GM23248 (cell line): ENCODE measurements around the gene DHRS7B. TPM values are rescaled to one million over a fixed set of nuclear protein-coding genes. Genes with fewer than 3 reads are reported as not detected.
"Not testable (repeated sequence)": the region's sequence is repeated elsewhere in the genome, so short reads cannot be mapped to it uniquely, and the experiment has no call there.

Experiments used
- DNase-seq: peaks from one replicate; pipeline ENCODE4 v3.0.0-alpha.2; 2015
- H2AFZ ChIP-seq: fragments of 200-600 bp; sonication (generic); 2 replicates; pipeline ENCODE4 v1.6.1; 2016; ENCODE audit warnings: antibody characterized with exemption
- H3F3A ChIP-seq: fragments of 200-600 bp; sonication (generic); 2 replicates; pipeline ENCODE4 v1.6.1; 2016; ENCODE audit warnings: mild to moderate bottlenecking, antibody characterized with exemption, mixed run types; ENCODE audit not compliant: insufficient read depth
- H3K27ac ChIP-seq: fragments of 200-600 bp; sonication (generic); 2 replicates; pipeline ENCODE4 v1.5.1; 2016; ENCODE audit warnings: mild to moderate bottlenecking
- H3K27me3 ChIP-seq: fragments of 200-600 bp; sonication (generic); replicated peaks from 2 replicates; pipeline ENCODE4 v1.6.1; 2016; ENCODE audit warnings: mild to moderate bottlenecking; ENCODE audit not compliant: insufficient read depth
- H3K36me3 ChIP-seq: fragments of 200-600 bp; sonication (generic); 2 replicates; pipeline ENCODE4 v1.6.1; 2016; ENCODE audit warnings: low read depth, mild to moderate bottlenecking
- H3K4me1 ChIP-seq: fragments of 200-600 bp; sonication (generic); 2 replicates; pipeline ENCODE4 v1.6.1; 2016; ENCODE audit warnings: mild to moderate bottlenecking; ENCODE audit not compliant: insufficient read depth
- H3K4me2 ChIP-seq: fragments of 200-600 bp; sonication (generic); one replicate; pipeline ENCODE4 v1.6.1; 2016; ENCODE audit warnings: mild to moderate bottlenecking; ENCODE audit not compliant: unreplicated experiment
- H3K4me3 ChIP-seq: fragments of 200-600 bp; sonication (generic); 2 replicates; pipeline ENCODE4 v1.5.1; 2016; ENCODE audit warnings: mild to moderate bottlenecking
- H3K79me2 ChIP-seq: fragments of 200-600 bp; sonication (generic); 2 replicates; pipeline ENCODE4 v1.6.1; 2016; ENCODE audit warnings: mild to moderate bottlenecking; ENCODE audit not compliant: insufficient read depth
- H3K9ac ChIP-seq: fragments of 200-600 bp; sonication (generic); 2 replicates; pipeline ENCODE4 v1.6.1; 2016; ENCODE audit warnings: mild to moderate bottlenecking
- H3K9me2 ChIP-seq: fragments of 200-600 bp; sonication (generic); 2 replicates; pipeline ENCODE4 v1.6.1; 2016; ENCODE audit warnings: mixed run types, mild to moderate bottlenecking, moderate library complexity; ENCODE audit not compliant: insufficient read depth
- H3K9me3 ChIP-seq: fragments of 200-600 bp; sonication (generic); one replicate; pipeline ENCODE4 v1.6.1; 2017; ENCODE audit warnings: low read depth
- H4K20me1 ChIP-seq: fragments of 200-600 bp; sonication (generic); 2 replicates; pipeline ENCODE4 v1.6.0; 2016; ENCODE audit not compliant: insufficient read depth
- EZH2 ChIP-seq: fragments of 200-600 bp; sonication (generic); IDR thresholded peaks from 2 replicates; pipeline ENCODE4 v1.6.1; 2018; ENCODE audit warnings: antibody characterized with exemption, mild to moderate bottlenecking; ENCODE audit not compliant: insufficient read depth, poor library complexity, severe bottlenecking
- EZH2phosphoT487 ChIP-seq: fragments of 200-600 bp; sonication (generic); IDR thresholded peaks from 2 replicates; pipeline ENCODE4 v1.6.1; 2018; ENCODE audit warnings: antibody characterized with exemption, moderate library complexity, mild to moderate bottlenecking, low read depth; ENCODE audit not compliant: insufficient read depth
- WGBS, 2 experiments: methylation state at CpG; one replicate each; pipeline ENCODE4 v1.1.6; 2015 to 2017; ENCODE audit warnings: low lambda C conversion rate in 2 of 2, low coverage in 1 of 2; ENCODE audit errors: missing lambda C conversion rate in 2 of 2; 5-methylcytosine and 5-hydroxymethylcytosine counted together
- in situ Hi-C: fragments of 300-500 bp; cut with MboI; formaldehyde crosslinking; loops from 2 replicates; pipeline ENCODE4 v1.15.0; 2020
- polyA plus RNA-seq: library from polyadenylated mRNA; unstranded; fragments of >200 nt; fragmentation: Nextera tagmentation; extraction: Ambion mirVana; gene quantifications from 2 replicates; pipeline ENCODE4 v1.2.1, GENCODE V29; 2016
- total RNA-seq: library from RNA; depleted of rRNA; stranded (reverse); fragments of >200 nt; shearing (Covaris generic); gene quantifications from 2 replicates; pipeline ENCODE4 v1.2.3, GENCODE V29; 2014

DHRS7B gene
- total and polyA plus RNA-seq, 2 experiments from 2014 or later = 34.7 to 36.9 TPM

GRCh38 chr17:21105064-21105894 is 21.5 kb upstream of the DHRS7B start:
- Histone ChIP-seq H3K9me2 (no peaks in the 10 kb centered on the region), H3K9ac (no peak overlapping the region), H3F3A (no peaks in the 10 kb centered on the region), H4K20me1 (no peaks in the 10 kb centered on the region), H3K27me3 (no peaks in the 10 kb centered on the region), H3K36me3 (no peaks in the 10 kb centered on the region), H3K27ac (no peak overlapping the region), H3K9me3 (no peaks in the 10 kb centered on the region), H3K4me3 (no peak overlapping the region), H3K79me2 (no peaks in the 10 kb centered on the region), H3K4me1 (no peaks in the 10 kb centered on the region), H2AFZ (no peak overlapping the region), H3K4me2 (no peak overlapping the region)
- WGBS, 2 experiments = 14 to 18% methylated on average over 5 of the region's 5 CpGs
- no peak for DNase-seq
- in situ Hi-C loops = no loop called here
- no peak for TF ChIP-seq EZH2phosphoT487
- no peak for TF ChIP-seq EZH2

GRCh38 chr17:21106316-21106715 is 20.4 kb upstream of the DHRS7B start:
- H3K4me1 ChIP-seq = no peaks in the 10 kb centered on the region
- DNase-seq = no peak
- H3K9me3 ChIP-seq = no peaks in the 10 kb centered on the region
- TF ChIP-seq EZH2 (no peak), EZH2phosphoT487 (no peak)
- no peaks in the 10 kb centered on the region for H4K20me1 ChIP-seq
- H3K4me3 ChIP-seq = no peak overlapping the region
- H3F3A ChIP-seq = no peaks in the 10 kb centered on the region
- 66 to 74% methylated on average over 3 of the region's 3 CpGs for WGBS, 2 experiments
- no peak overlapping the region for H3K27ac ChIP-seq
- in situ Hi-C loops = no loop called here
- no peaks in the 10 kb centered on the region for H3K79me2 ChIP-seq
- H3K36me3 ChIP-seq = no peaks in the 10 kb centered on the region
- H2AFZ ChIP-seq = no peak overlapping the region
- H3K27me3 ChIP-seq = no peaks in the 10 kb centered on the region
- no peak overlapping the region for H3K4me2 ChIP-seq
- no peaks in the 10 kb centered on the region for H3K9me2 ChIP-seq
- no peak overlapping the region for H3K9ac ChIP-seq

- H2AFZ ChIP-seq, H3K4me2 ChIP-seq, DNase-seq, H3K36me3 ChIP-seq, in situ Hi-C loops, H3K9me3 ChIP-seq, H3K27ac ChIP-seq, H3K9me2 ChIP-seq, H4K20me1 ChIP-seq, H3K9ac ChIP-seq, H3K4me3 ChIP-seq, H3F3A ChIP-seq, H3K27me3 ChIP-seq, H3K79me2 ChIP-seq, H3K4me1 ChIP-seq: not testable (repeated sequence)
- WGBS, 2 experiments = 42 to 46% methylated on average over 7 of the region's 7 CpGs
Observed at GRCh38 chr17:21107067-21107650, 19.6 kb upstream of the DHRS7B start.

- Histone ChIP-seq H3K9me2 (no peaks in the 10 kb centered on the region), H3K79me2 (no peaks in the 10 kb centered on the region), H3K27ac (no peak overlapping the region), H3K9ac (no peak overlapping the region), H3K4me1 (no peaks in the 10 kb centered on the region), H3F3A (no peaks in the 10 kb centered on the region), H3K4me2 (no peak overlapping the region), H2AFZ (no peak overlapping the region), H3K9me3 (no peaks in the 10 kb centered on the region), H3K36me3 (no peaks in the 10 kb centered on the region), H3K27me3 (no peaks in the 10 kb centered on the region), H4K20me1 (no peaks in the 10 kb centered on the region), H3K4me3 (no peak overlapping the region)
- 63 to 64% methylated on average over 3 of the region's 3 CpGs for WGBS, 2 experiments
- in situ Hi-C loops = no loop called here
- TF ChIP-seq EZH2phosphoT487 (no peak), EZH2 (no peak)
- DNase-seq = no peak
Observed at GRCh38 chr17:21108651-21109050, 18.1 kb upstream of the DHRS7B start.
